Fibroblast of lung (primary cell): ENCODE data around the gene GLRA1. TPM values are rescaled to one million over a fixed set of nuclear protein-coding genes. Genes with fewer than 3 reads are reported as not detected.

ENCODE experiments used
- DNase-seq, 2 donors: peaks; one replicate each; pipeline versions ENCODE4 v3.0.0 to v3.0.0-alpha.2; 2010; ENCODE audit warnings: low read depth in 2 of 2
- H2AFZ ChIP-seq: 2 replicates; pipeline ENCODE4 v1.5.1; 2012; ENCODE audit warnings: low read length, control low read depth, inconsistent platforms
- H3K27ac ChIP-seq: 2 replicates; pipeline ENCODE4 v1.5.1; 2011; ENCODE audit warnings: low read length, control low read depth; ENCODE audit not compliant: insufficient read depth
- H3K27me3 ChIP-seq: 2 replicates; pipeline ENCODE4 v1.5.1; 2011; ENCODE audit warnings: mild to moderate bottlenecking, low read length; ENCODE audit not compliant: control insufficient read depth, insufficient read depth
- H3K36me3 ChIP-seq: 2 replicates; pipeline ENCODE4 v1.5.1; 2011; ENCODE audit warnings: low read length; ENCODE audit not compliant: control insufficient read depth, insufficient read depth
- H3K4me1 ChIP-seq: 2 replicates; pipeline ENCODE4 v1.5.1; 2011; ENCODE audit warnings: low read length; ENCODE audit not compliant: control insufficient read depth, insufficient read depth; ENCODE audit errors: extremely low read depth
- H3K4me2 ChIP-seq: 2 replicates; pipeline ENCODE4 v1.5.1; 2011; ENCODE audit warnings: low read length, control low read depth; ENCODE audit not compliant: insufficient read depth; ENCODE audit errors: extremely low read depth
- H3K4me3 ChIP-seq, 4 experiments: fragments of 200-600 bp in 1 of 4; sonication (generic) in 1 of 4; replicated peaks in 1 of 4; 2 replicates each; pipeline ENCODE4 v1.5.1; 2011 to 2016; ENCODE audit warnings: low read length in 4 of 4, low read depth in 3 of 4, mild to moderate bottlenecking in 3 of 4, control low read depth in 2 of 4, inconsistent platforms in 1 of 4, mixed read lengths in 1 of 4; ENCODE audit not compliant: insufficient read depth in 1 of 4; ENCODE audit errors: control extremely low read depth in 1 of 4
- H3K79me2 ChIP-seq: 2 replicates; pipeline ENCODE4 v1.5.1; 2012; ENCODE audit warnings: mild to moderate bottlenecking, low read length, inconsistent platforms; ENCODE audit not compliant: control insufficient read depth, insufficient read depth
- H3K9ac ChIP-seq: 2 replicates; pipeline ENCODE4 v1.5.1; 2011; ENCODE audit warnings: mild to moderate bottlenecking, low read length, control low read depth; ENCODE audit not compliant: insufficient read depth
- H3K9me3 ChIP-seq: 2 replicates; pipeline ENCODE4 v1.5.1; 2012; ENCODE audit warnings: low read depth, low read length; ENCODE audit not compliant: control insufficient read depth, insufficient read depth
- H4K20me1 ChIP-seq: 2 replicates; pipeline ENCODE4 v1.5.1; 2011; ENCODE audit warnings: low read length; ENCODE audit not compliant: control insufficient read depth, insufficient read depth; ENCODE audit errors: extremely low read depth
- CTCF ChIP-seq, 2 donors: IDR thresholded peaks in 1 of 2; conservative IDR thresholded peaks in 1 of 2; 1 replicate in 1 of 2; 2 replicates in 1 of 2; pipeline ENCODE4 v1.5.1; 2011 to 2012; ENCODE audit warnings: low read length in 2 of 2, control low read depth in 1 of 2, inconsistent platforms in 1 of 2, low read depth in 1 of 2, mild to moderate bottlenecking in 1 of 2
- EZH2 ChIP-seq: IDR thresholded peaks from 2 replicates; pipeline ENCODE4 v1.5.1; 2012; ENCODE audit warnings: low read length, control low read depth, mild to moderate bottlenecking; ENCODE audit errors: missing control alignments
- polyA plus RNA-seq, 2 donors: library from polyadenylated mRNA; depleted of rRNA in 1 of 2; stranded (reverse) in 1 of 2; unstranded in 1 of 2; fragments of >200 nt; gene quantifications; 2 replicates each; pipeline ENCODE4 v1.2.1, GENCODE V29; 2011 to 2012; ENCODE audit warnings: missing spikeins in 1 of 2
- total RNA-seq: library from RNA; depleted of rRNA; stranded (reverse); fragments of >200 nt; gene quantifications from 2 replicates; pipeline ENCODE4 v1.2.1, GENCODE V29; 2014

Gene GLRA1
- total and polyA plus RNA-seq, 2 donors (not counting 1 experiment from before 2014, with no cell fraction given), result not detected

- Histone ChIP-seq H3K79me2 (no peaks in the 10 kb centered on the region), H3K4me2 (no peak overlapping the region), H3K27me3 (no peaks in the 10 kb centered on the region)
Observed at GRCh38 chr5:151921916-151922315, 2.7 kb downstream of the GLRA1 start.

GRCh38 chr5:151917904-151918303 is 6.7 kb downstream of the GLRA1 start:
- Histone ChIP-seq H3K4me2 (no peak overlapping the region), H3K79me2 (no peaks in the 10 kb centered on the region), H3K9me3 (no peaks in the 10 kb centered on the region), H3K27ac (no peak overlapping the region), H3K4me1 (no peaks in the 10 kb centered on the region), H3K27me3 (no peaks in the 10 kb centered on the region), H3K4me3 (no peak overlapping the region), H3K36me3 (no peaks in the 10 kb centered on the region), H4K20me1 (no peaks in the 10 kb centered on the region), H3K9ac (no peak overlapping the region), H2AFZ (no peak overlapping the region)
- TF ChIP-seq CTCF (conservative IDR thresholded peaks at IDR 0.05 in 1 of 2, IDR thresholded peaks at IDR 0.05 in 1 of 2; ENCODE audit: low read depth in 1 of 2, low read length in 2 of 2) (no peak), EZH2 (no peak)
- DNase-seq, result no peak

More at GRCh38 chr5:151921916-151922315, 2.7 kb downstream of the GLRA1 start:
- no peaks in the 10 kb centered on the region for H3K9me3 ChIP-seq
- no peak overlapping the region for H3K9ac ChIP-seq
- no peak overlapping the region for H2AFZ ChIP-seq
- H3K36me3 ChIP-seq, result no peaks in the 10 kb centered on the region
- no peak overlapping the region for H3K27ac ChIP-seq
- no peaks in the 10 kb centered on the region for H3K4me1 ChIP-seq
- TF ChIP-seq EZH2, result no peak
- no peak for TF ChIP-seq CTCF (conservative IDR thresholded peaks at IDR 0.05 in 1 of 2, IDR thresholded peaks at IDR 0.05 in 1 of 2; ENCODE audit: low read depth in 1 of 2, low read length in 2 of 2)
- H3K4me3 ChIP-seq, result no peak overlapping the region
- no peaks in the 10 kb centered on the region for H4K20me1 ChIP-seq
- DNase-seq, result no peak

- Histone ChIP-seq H3K4me1 (no peaks in the 10 kb centered on the region), H3K79me2 (no peaks in the 10 kb centered on the region), H3K27ac (no peak overlapping the region), H3K4me3 (no peak overlapping the region), H3K9me3 (no peaks in the 10 kb centered on the region), H4K20me1 (no peaks in the 10 kb centered on the region), H3K27me3 (no peaks in the 10 kb centered on the region), H3K4me2 (no peak overlapping the region), H3K36me3 (no peaks in the 10 kb centered on the region), H2AFZ (no peak overlapping the region), H3K9ac (no peak overlapping the region)
- no peak for DNase-seq
- no peak for TF ChIP-seq EZH2
- no peak for TF ChIP-seq CTCF (conservative IDR thresholded peaks at IDR 0.05 in 1 of 2, IDR thresholded peaks at IDR 0.05 in 1 of 2; ENCODE audit: low read depth in 1 of 2, low read length in 2 of 2)
Observed at GRCh38 chr5:151913425-151913824, 11.2 kb downstream of the GLRA1 start.
